Activated CD4-positive, CD25-positive, alpha-beta regulatory T cell treated with anti-CD3 and anti-CD28 coated beads, Interleukin-2, amount 50 U/mL, for 72 hours (primary cell): ENCODE data around the gene DTNB.
"Not testable (repeated sequence)": the region's sequence is repeated elsewhere in the genome, so short reads cannot be mapped to it uniquely, and the experiment has no call there.

Experiments used
- DNase-seq: peaks from one replicate; pipeline ENCODE4 v3.0.0; 2021

DTNB gene

GRCh38 chr2:25620077-25620476, 53.3 kb downstream of the DTNB start:
- no peak for DNase-seq

GRCh38 chr2:25619185-25619584, 54.2 kb downstream of the DTNB start:
- DNase-seq: no peak

GRCh38 chr2:25618676-25619075, 54.7 kb downstream of the DTNB start:
- DNase-seq: no peak

DNA sequence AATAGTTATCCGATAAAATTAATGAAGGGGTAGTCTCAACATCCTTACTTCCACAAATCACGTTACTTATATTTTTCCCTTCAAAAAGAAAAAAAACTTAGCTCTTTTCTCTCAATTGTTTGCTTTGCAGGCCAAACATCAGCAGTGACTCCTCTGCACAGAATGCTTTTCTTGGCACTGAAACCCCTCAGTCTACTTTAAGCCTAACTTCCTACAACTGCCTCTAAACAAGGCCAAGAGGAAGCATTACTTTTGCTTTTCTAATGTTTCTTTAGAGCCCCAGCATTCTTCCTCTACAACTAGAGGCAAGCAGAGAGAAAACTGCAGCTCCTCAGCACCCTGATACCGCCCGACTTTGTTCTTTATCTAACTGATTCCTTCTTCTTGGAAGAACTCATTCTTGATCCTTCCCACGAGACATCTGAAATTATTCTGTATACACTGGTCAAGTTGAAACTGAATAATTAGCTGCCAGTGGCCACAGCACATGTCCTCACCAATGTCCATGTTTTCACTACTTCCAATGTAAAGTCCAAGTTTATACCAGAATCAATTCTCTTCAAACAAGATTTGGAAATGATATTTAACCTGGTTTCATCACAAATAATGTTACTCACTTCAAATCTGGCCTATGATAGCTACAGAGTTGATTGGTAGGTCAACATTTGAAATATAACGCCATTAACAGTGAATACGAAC, 55.3 kb downstream of the DTNB start:
- no peak for DNase-seq

- no peak for DNase-seq
Observed at GRCh38 chr2:25615920-25616319, 57.5 kb downstream of the DTNB start.

DNA sequence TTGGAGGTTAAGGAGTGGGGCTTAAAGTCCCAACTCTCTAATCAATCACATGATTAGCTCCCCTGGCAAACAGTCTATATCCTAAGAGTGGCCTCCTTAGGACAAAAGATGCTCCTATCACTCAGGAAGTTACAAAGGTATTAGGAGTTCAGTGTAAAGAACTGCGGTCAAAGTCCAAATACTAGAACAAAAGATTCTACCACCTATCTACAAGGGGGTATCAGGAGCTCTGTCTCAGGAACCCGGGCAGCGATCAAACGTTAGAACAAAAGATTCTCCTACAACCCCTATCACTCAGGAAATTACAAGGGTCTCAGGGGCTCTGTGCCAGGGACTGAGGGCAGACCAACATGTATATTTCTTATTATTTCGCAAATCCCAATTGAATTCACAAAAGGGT, 58.0 kb downstream of the DTNB start:
- no peak for DNase-seq

- no peak for DNase-seq
Observed at GRCh38 chr2:25614711-25615110, 58.7 kb downstream of the DTNB start.

DNA sequence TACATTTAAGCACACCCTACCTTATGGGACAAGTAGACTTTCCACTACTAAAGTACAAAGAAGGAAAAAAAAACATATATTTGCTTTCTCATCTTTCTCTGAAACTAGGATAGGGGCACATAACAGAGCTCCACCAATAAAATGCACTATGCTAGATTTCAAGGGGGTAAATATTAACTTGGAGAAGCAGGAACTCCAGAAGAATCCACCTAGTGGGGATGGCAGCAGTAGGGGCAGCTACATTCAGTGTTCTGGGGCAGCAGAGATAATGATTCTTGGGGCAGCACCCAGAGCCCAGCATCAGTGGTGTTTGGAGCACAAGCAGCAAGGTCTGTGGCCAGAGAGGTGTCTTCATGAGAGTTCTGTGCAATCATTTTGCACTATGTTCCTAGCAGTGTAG, 64.7 kb downstream of the DTNB start:
- DNase-seq: no peak

DNA sequence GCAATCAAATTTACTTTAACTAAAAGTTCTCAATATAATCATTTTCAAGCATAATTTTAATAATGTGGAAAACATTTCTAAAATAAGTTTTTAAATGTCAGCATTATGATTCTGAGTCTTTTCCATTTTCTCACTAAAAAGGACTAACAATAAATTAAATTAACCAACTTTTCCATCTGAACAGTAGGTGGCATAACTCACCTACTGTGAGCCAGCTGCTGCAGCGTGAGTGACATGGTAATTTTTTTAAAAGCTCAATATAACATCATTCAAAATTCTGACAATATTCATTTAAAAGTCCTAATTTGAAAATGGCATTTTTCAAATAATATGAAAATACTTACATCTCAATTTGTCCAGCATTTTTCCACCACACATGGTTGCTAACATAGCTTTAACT, 66.5 kb downstream of the DTNB start:
- no peak for DNase-seq

DNA sequence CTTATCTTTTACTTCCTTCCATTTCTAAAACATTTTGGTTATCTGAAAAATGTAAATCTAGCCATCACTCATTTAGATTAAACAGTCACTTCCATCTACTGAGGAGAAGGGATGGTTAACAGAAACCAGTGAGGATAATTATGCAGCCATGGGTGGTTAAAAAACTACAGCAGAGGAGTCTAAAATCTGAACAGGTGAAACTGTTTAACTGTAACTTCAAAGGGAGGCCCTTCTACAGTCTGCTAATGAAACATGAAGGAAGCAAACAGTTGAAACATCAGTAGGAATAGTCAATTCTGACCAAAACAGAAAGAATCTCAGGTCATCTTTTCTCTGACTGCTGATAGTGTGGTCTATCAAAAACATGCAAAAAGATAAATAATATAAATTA, 71.0 kb downstream of the DTNB start:
- DNase-seq: no peak

GRCh38 chr2:25601711-25602332, 71.6 kb downstream of the DTNB start:
- DNase-seq: not testable (repeated sequence)

DNA sequence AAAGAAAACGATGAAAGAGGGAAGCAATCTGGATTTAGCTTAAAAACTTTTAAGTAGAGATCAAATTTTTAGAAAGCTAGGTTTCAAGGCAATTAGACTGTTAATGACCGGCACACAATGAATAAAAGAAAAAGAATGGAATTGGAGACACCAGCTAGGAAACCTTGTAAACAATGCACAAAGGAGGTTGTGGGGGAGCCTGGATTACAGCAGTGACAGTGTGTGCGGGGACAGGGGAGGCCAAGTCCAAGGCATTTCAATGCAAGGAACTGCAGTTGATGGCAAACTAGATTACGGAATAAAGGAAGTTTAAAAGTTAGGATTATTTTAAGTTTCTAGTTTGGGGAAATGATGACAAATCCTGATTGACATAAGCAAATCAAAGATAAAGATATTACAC, 74.5 kb downstream of the DTNB start:
- DNase-seq: no peak

DNA sequence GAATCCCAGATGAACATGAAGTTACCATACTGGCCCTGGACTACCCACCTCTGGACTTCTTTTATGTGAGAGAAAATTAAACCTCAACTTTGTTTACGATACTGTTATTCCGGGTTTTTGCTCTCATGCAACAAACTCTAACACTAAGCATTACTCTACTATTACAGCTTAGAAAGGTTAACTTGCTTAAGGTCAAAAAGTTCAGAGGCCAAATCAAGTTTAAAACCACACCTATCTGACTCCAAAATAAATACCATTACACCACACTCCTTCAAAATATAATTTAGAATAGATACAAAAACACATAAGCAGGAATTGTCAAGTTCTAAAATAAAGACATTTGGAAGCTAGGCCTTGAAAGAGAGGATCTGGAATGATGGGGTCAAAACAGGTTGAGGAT, 75.0 kb downstream of the DTNB start:
- DNase-seq: no peak

DNA sequence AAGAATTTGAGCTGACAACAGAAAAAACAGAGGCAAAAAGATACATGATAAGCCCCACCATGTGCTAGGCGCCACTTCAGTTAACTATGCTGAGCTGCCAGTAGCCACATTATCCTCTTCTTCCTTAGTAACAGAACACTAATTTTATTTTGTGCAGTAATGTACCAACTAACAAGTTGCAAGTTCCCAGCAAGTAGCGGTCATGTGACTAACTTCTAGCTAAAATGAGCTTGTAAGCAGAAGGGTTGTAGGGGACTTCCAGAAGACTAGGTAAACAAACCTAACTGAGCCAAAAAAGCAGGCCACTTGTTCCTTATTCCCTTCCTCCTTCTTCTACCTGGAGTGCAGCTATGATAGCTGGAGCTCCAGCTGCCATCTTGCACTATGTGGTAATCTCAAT, 75.5 kb downstream of the DTNB start:
- no peak for DNase-seq

DNA sequence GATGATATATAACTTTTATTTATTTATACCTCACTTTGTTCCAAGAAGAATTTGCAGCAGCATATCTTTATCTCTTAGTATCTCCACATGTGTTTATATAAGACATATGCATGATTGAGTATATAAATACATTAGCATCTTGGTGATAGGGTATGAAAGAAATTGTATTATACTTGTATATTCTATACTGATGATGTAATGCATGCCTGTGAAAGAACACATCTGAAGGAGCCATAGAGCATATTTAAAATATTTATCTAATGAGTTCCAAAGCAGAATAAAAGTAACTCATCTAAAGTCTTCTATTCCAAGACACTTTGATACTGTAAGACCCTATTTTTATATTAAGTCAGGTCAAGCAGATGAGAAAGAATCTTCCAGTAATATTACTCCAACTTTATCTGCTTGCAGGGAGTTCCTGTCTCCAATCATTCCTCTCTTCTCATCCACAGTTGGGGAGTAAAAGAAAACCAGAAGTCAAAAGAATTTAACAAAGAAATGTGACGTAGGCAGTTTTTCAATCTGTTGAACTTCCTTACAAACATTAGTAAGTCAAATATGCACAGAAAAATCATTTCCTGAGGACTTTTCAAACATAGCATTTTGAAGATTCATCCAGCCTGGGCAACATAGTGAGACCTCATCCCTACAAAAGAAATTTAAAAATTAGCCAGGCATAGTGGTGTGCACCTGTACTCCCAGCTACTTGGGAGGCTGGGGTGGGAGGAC, 76.7 kb downstream of the DTNB start:
- no peak for DNase-seq

DNA sequence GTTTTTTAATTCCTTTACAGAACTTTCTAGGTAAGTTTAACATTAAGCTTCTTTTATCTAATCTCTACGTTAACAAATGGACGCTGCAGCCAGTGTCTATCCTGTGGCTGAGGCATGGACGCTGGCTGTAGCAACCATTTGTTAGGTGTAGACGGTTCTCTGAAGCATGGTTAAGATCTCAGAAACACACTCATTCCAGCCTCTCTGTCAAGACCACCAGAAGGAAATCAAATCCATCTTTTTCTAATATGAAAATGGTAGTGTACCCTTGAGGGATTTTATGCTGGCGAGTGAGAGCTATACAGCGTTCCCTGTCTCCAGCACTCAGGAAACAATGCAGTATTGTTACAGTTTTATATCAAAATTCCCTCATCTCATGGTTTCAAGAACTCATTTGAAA, 78.0 kb downstream of the DTNB start:
- DNase-seq: no peak

DNA sequence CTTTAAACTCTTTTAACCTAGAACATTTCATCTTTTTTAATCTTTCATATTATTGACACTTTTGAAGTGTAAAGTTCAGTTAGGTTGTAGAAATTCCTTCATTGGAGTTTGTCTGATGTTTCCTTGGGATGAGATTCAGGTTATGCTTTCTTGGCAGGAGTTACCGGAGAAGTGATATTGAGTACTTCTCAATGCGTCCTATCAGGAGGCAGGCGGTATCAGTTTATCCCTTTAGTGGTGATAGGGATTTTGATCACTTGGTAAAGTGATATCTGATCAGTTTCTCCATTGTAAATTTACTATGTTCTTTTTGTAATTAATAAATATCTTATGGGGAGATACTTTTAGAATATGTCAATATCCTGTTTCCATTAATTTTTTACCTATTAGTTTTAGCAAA, 78.4 kb downstream of the DTNB start:
- DNase-seq: no peak

DNA sequence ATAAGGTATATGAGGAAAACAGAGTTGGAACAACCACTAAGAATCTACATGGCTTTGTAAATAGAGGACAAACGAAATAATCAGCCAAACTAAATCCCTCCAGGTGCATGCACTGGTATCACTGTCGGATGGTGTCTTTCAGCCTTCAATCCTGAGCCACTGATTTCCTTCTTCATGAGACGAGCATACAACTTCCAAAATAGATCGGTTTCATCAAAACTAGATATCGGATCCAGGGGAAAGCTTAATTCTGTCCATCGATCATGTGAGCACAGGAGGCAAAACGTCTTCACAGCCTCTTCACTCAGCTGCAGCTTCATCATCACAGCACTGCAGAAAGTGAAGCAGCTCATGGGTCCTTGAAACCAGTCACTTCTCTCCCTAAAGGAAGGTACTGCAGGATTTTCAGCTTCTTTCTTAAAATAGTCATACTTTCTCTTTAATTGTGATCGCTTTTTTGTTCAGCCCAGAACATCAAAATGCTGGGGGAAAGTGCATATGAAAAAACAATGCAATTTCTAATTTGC, 80.5 kb downstream of the DTNB start:
- no peak for DNase-seq

DNA sequence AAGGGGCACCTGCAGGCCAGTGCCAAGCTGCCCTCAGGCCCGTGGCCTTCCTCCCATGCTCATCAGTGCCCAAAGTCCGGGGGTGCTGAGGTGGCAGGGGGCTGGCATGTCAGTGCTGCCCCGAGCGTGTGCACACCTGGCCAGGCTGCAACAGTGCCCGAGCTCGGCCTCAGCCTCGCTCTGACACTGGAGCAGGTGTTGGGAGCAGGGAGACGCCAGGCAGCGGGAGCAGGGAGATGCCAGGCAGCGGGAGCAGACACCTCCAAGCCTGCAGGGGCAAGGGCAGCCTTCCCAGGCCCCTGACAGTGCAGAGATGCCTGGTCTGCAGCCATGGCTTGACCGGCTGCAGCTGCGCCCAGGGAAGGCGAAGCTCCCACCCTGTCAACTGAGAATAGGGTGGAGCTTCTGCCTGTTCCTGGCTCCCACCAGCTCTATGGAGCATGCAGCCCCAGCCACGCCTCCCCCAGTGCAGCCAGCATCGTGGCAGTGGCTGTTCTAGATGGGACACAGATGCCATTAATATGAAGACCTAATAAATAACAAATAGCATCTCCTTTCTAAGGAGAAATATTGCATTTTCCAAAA, 82.4 kb downstream of the DTNB start:
- DNase-seq: no peak

GRCh38 chr2:25589676-25590205, 83.6 kb downstream of the DTNB start:
- no peak for DNase-seq

- DNase-seq: no peak
Observed at GRCh38 chr2:25588576-25588975, 84.8 kb downstream of the DTNB start.

DNA sequence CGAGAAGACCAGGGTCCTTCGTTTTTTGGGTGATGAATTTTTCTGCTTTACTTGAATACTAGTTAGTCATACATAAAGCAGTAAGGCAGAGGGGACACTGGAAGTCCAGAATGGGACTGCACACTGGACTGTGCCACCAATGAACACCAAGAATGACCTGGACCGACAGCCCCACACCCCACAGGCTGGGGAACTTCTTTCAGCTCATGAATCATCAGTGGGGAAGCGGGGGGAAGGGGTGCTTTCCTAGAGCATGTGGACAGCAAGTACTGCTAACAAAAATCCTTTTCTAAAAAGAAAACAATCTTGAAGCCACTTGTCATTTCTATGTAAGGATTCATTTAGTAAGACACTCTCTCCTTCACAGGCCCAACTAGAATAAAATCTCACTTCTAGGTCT, 86.0 kb downstream of the DTNB start:
- DNase-seq: no peak

GRCh38 chr2:25586726-25587144, 86.6 kb downstream of the DTNB start:
- DNase-seq: no peak
